Mucosa of rectum (tissue), 2 donors: ENCODE data around the gene BANP.

Experiments used
- H3K27ac ChIP-seq, 2 donors: one replicate each; pipeline ENCODE4 v1.7.0; 2013; ENCODE audit warnings: inconsistent platforms in 2 of 2, low read depth in 2 of 2, low read length in 2 of 2
- H3K27me3 ChIP-seq, 2 donors: one replicate each; pipeline ENCODE4 v1.7.0; 2013; ENCODE audit warnings: low read length in 2 of 2; ENCODE audit not compliant: control insufficient read depth in 2 of 2, insufficient read depth in 2 of 2
- H3K36me3 ChIP-seq, 2 donors: one replicate each; pipeline ENCODE4 v1.7.0; 2013; ENCODE audit warnings: low read length in 2 of 2; ENCODE audit not compliant: control insufficient read depth in 2 of 2, insufficient read depth in 2 of 2
- H3K4me1 ChIP-seq, 2 donors: one replicate each; pipeline ENCODE4 v1.7.0; 2013; ENCODE audit warnings: low read length in 2 of 2, mild to moderate bottlenecking in 1 of 2; ENCODE audit not compliant: control insufficient read depth in 2 of 2, insufficient read depth in 2 of 2
- H3K4me3 ChIP-seq, 2 donors: one replicate each; pipeline ENCODE4 v1.7.0; 2013; ENCODE audit warnings: low read length in 2 of 2
- H3K9ac ChIP-seq, 2 donors: one replicate each; pipeline ENCODE4 v1.7.0; 2013; ENCODE audit warnings: low read length in 2 of 2, low read depth in 1 of 2, mild to moderate bottlenecking in 1 of 2
- H3K9me3 ChIP-seq, 2 donors: one replicate each; pipeline ENCODE4 v1.7.0; 2013; ENCODE audit warnings: low read length in 2 of 2; ENCODE audit not compliant: control insufficient read depth in 2 of 2
- donor health status: healthy.
- donor health status: Normal muscosa, but diverticular disease.

Gene BANP

DNA sequence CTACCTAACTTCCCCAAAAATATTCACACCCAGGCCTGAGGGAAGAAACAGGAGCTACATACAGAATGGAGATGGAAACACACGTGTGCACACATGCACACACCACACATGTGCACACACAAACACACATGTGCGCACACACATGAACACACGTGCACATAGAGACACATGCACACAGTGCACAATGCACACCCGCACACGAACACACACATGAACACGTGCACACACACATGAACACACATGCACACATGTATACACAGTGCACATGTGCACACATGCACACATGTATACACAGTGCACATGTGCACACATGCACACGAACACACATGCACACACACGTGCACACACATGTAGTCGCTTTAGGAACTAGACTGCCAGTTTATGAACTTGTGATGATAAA is 33.7 kb upstream of the BANP start:
- no peaks in the 10 kb centered on the region for H3K36me3 ChIP-seq
- H3K9me3 ChIP-seq: no peaks in the 10 kb centered on the region
- H3K27ac ChIP-seq: no peak overlapping the region
- H3K4me1 ChIP-seq: no peaks in the 10 kb centered on the region
- H3K27me3 ChIP-seq: no peaks in the 10 kb centered on the region
- H3K4me3 ChIP-seq: no peak overlapping the region
- no peak overlapping the region for H3K9ac ChIP-seq

- Histone ChIP-seq H3K36me3 (no peaks in the 10 kb centered on the region), H3K9me3 (no peaks in the 10 kb centered on the region), H3K9ac (no peak overlapping the region), H3K27me3 (no peaks in the 10 kb centered on the region), H3K4me1 (no peaks in the 10 kb centered on the region), H3K4me3 (no peak overlapping the region), H3K27ac (no peak overlapping the region)
Observed at GRCh38 chr16:87918338-87918737, 32.9 kb upstream of the BANP start.

GRCh38 chr16:87918866-87919680 is 32.2 kb upstream of the BANP start:
- H3K27me3 ChIP-seq: no peaks in the 10 kb centered on the region
- no peak overlapping the region for H3K9ac ChIP-seq
- no peaks in the 10 kb centered on the region for H3K36me3 ChIP-seq
- H3K27ac ChIP-seq: no peak overlapping the region
- no peaks in the 10 kb centered on the region for H3K9me3 ChIP-seq
- H3K4me3 ChIP-seq: no peak overlapping the region
- no peaks in the 10 kb centered on the region for H3K4me1 ChIP-seq

GRCh38 chr16:87919681-87919994 is 31.6 kb upstream of the BANP start:
- Histone ChIP-seq H3K9me3 (no peaks in the 10 kb centered on the region), H3K27ac (no peak overlapping the region), H3K4me3 (no peak overlapping the region), H3K36me3 (no peaks in the 10 kb centered on the region), H3K9ac (no peak overlapping the region), H3K4me1 (no peaks in the 10 kb centered on the region), H3K27me3 (no peaks in the 10 kb centered on the region)

DNA sequence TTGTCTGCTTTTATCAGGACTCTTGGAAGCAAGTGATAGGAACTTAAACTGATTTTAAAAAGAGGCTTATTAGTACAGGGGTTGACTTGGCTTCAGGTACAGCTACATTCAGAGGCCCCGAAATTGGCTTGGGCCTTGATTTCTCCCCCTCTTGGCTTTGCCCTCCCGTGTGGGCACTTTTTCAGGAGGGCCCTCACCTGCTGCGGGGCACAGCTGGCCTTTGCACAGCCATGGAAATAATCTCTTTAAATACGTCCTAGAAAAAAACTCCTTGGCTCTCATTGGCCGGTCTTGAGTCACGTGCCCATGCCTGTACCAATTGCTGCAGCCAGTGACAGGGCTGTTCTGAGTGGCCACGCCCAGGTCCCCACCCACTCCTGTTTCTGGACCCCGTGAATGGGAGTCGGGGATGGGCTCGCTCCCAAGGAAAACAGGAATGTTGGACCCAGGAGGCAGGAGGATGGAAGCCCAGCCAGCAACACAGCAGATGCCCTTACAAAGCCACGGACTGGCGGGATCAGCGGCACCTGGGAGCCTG is 29.9 kb upstream of the BANP start:
- Histone ChIP-seq H3K4me3 (no peak overlapping the region), H3K4me1 (no peaks in the 10 kb centered on the region), H3K36me3 (no peaks in the 10 kb centered on the region), H3K27ac (no peak overlapping the region), H3K9me3 (no peaks in the 10 kb centered on the region), H3K9ac (no peak overlapping the region), H3K27me3 (no peaks in the 10 kb centered on the region)

- Histone ChIP-seq H3K9me3 (no peaks in the 10 kb centered on the region), H3K36me3 (no peaks in the 10 kb centered on the region), H3K4me1 (no peaks in the 10 kb centered on the region), H3K9ac (no peak overlapping the region), H3K27me3 (no peaks in the 10 kb centered on the region), H3K27ac (no peak overlapping the region), H3K4me3 (no peak overlapping the region)
Observed at GRCh38 chr16:87922250-87922871, 28.9 kb upstream of the BANP start.

DNA sequence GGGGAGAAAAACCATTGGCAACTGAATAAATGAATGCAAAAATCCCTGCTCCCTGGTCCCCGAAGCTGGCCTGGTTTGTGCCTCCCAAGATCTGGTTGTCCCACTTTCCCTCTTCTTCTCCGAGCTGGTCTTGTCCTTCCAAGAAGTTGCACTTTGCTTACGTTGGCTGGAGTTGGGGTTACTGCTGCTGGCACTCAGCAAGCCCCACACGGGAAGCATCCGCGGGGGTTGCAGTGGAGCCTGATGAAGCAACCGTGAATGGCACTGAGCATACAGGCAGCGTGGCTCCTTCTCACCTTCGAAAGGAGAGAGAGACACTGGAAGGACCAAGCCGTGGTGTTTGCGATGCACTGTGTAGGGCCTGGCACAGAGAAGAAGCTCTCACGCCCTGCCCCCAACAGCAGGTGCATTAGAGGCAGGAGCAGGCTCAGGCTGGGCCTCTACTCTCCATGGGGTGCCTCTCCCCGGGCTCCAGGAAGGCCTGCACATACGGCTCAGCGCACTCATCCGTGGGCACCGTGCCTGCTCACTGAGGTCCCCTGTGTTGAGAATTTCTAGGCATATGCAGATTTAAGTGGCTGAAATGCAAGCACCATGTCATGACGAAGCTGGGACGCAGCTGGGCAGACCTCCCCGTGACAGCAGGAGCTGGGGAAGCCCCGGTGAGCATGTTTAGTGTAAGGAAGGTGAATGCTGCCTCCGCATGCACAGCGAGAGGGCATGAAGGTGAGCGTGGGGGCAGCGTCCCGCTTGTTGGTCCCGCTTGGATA is 27.0 kb upstream of the BANP start:
- H3K27me3 ChIP-seq: no peaks in the 10 kb centered on the region
- H3K36me3 ChIP-seq: no peaks in the 10 kb centered on the region
- H3K27ac ChIP-seq: no peak overlapping the region
- no peaks in the 10 kb centered on the region for H3K9me3 ChIP-seq
- no peaks in the 10 kb centered on the region for H3K4me1 ChIP-seq
- no peak overlapping the region for H3K4me3 ChIP-seq
- no peak overlapping the region for H3K9ac ChIP-seq

- H3K27ac ChIP-seq: no peak overlapping the region
- no peak overlapping the region for H3K9ac ChIP-seq
- no peaks in the 10 kb centered on the region for H3K36me3 ChIP-seq
- no peaks in the 10 kb centered on the region for H3K4me1 ChIP-seq
- no peaks in the 10 kb centered on the region for H3K9me3 ChIP-seq
- no peak overlapping the region for H3K4me3 ChIP-seq
- H3K27me3 ChIP-seq: no peaks in the 10 kb centered on the region
Observed at GRCh38 chr16:87924811-87925670, 26.2 kb upstream of the BANP start.

DNA sequence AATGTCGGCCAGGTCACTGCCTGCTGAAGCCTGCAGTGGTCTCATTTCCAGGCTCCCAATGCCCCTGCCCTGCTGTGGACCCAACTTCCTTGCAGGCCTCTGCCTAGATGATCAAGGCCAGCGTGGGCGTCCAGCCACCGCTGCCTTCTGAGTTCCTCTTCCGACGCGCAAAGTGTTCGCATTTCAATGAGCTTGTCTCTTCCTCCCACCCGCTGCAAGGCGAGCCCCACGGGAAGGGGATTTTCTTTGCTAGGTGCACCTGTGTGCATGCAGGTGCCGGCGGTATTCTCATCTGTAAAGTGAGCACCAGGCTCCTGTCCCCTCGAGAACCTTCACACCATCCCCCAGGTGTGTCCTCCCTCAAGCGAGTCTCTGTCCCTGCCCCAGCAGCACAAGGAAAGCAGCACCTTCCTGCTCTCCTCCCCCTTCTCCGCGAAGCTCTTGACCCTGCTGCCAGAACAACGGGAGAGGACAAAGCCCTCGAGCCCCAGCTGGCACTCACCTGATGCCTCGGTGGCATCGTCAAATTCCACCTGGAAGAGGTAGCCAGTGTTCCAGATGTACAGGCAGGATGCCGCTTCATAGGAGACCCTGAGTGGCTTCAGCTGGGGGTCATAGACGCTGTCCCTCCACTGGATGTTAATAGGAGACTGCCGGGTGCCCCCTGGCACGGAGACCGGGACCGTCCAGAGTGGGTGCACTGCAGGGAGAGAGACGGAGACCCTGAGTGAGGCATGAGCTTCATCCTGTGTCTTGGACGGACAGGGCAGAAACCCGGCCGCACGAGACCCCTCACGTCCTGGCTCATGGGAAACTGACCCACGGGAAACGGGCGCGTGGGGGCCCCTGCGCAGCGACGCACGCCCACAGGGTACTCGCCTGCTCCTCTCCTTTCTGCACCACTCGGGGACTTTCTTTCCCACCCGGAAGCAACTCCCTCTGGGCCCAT is 24.7 kb upstream of the BANP start:
- Histone ChIP-seq H3K9ac (no peak overlapping the region), H3K36me3 (no peaks in the 10 kb centered on the region), H3K4me1 (no peaks in the 10 kb centered on the region), H3K27me3 (peaks cover 0 to 3% of the 10 kb centered on the region in 2 donors), H3K4me3 (no peak overlapping the region), H3K27ac (no peak overlapping the region), H3K9me3 (no peaks in the 10 kb centered on the region)
